ENCODE results near the gene ATF4. TPM values are rescaled to one million over a fixed set of nuclear protein-coding genes. Genes with fewer than 3 reads are reported as not detected.

The ATF4 gene
- total RNA-seq, 1 experiment from 2014 or later, result 177 TPM

DNA sequence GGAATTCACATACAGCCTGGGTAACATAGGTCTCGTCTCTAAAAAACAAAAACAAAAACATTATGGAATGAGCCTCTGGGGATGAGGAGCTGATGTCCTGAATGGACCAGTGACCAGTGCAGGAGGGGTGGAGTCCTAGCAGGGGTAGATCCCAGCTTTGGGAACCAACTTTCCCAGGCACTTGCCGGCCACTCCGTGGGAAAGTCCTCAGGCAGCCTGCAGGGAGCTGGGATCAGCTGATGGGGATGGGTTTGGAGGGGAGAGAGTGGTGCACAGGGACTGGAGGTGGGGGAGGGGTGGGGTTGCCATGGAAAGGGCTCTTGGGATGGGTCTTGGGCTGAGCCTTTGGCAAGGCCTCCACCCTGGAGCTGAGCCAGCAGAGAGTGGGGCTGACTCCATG, 44.5 kb upstream of the ATF4 start:
- POLR2A ChIA-PET, result interaction anchor here (0.7 kb wide), 1 partner anchor 20 kb away, joined by 3 read pairs; no protein-coding TSS in a partner anchor
- Histone ChIP-seq H3K4me3 (ENCODE audit: low read depth in 2 of 2, low read length in 2 of 2) (no peak overlapping the region), H3K27me3 (ENCODE audit: control insufficient read depth, insufficient read depth, low read length) (no peaks in the 10 kb centered on the region), H3K4me1 (ENCODE audit: control insufficient read depth, insufficient read depth, low read length) (peaks cover 3% of the 10 kb centered on the region; the same call in 1 of the 2 replicates), H3K36me3 (ENCODE audit: control insufficient read depth, insufficient read depth, low read length) (no peaks in the 10 kb centered on the region), H3K9me3 (ENCODE audit: control insufficient read depth, insufficient read depth, low read depth, low read length) (no peaks in the 10 kb centered on the region), H3K27ac (ENCODE audit: low read length) (no peak overlapping the region)
- DNase-seq (ENCODE audit: low read depth, low spot score) (no peak), ATAC-seq (no peak)
- CTCF ChIA-PET, result no interaction called here
- intact Hi-C loops (cut with micrococcal nuclease; ENCODE audit: unreplicated experiment) (no loop called here), in situ Hi-C loops (cut with HindIII; ENCODE audit: low pct_unique_long_range_greater_than_20kb, low sequenced_read_pairs) (no loop called here)
- BruUV-seq (replicated peaks), result no TSS peak
- TF ChIP-seq SIN3A (IDR thresholded peaks at IDR 0.05; ENCODE audit: borderline replicate concordance, insufficient read depth, low read depth, low read length) (no peak), POLR2AphosphoS5 (IDR thresholded peaks at IDR 0.05; ENCODE audit: low read depth, low read length) (no peak), TCF7L2 (IDR thresholded peaks at IDR 0.05; ENCODE audit: low read depth, low read length) (no peak)
- TF ChIP-seq, protein P1, sequence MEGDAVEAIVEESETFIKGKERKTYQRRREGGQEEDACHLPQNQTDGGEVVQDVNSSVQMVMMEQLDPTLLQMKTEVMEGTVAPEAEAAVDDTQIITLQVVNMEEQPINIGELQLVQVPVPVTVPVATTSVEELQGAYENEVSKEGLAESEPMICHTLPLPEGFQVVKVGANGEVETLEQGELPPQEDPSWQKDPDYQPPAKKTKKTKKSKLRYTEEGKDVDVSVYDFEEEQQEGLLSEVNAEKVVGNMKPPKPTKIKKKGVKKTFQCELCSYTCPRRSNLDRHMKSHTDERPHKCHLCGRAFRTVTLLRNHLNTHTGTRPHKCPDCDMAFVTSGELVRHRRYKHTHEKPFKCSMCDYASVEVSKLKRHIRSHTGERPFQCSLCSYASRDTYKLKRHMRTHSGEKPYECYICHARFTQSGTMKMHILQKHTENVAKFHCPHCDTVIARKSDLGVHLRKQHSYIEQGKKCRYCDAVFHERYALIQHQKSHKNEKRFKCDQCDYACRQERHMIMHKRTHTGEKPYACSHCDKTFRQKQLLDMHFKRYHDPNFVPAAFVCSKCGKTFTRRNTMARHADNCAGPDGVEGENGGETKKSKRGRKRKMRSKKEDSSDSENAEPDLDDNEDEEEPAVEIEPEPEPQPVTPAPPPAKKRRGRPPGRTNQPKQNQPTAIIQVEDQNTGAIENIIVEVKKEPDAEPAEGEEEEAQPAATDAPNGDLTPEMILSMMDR (IDR thresholded peaks at IDR 0.05), result no peak

DNA sequence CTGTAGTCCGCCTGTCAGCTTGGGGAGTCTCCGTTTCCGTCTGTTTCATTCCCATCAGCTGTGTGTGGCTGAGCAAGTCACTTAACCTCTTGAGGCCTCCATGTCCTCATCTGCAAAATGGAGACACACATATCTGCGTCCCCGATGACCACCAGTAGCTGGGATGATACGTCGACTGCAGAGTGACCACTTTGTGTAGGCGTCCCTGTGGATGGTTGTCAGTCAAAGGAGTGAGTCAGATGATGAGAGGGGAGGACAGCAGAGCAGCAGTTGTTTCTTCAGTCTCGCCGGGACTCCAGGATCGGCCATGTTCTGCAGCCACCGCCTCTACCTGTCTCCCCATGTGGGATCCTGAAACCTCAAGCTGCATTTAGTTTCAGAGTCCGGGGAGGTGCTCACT, 43.7 kb upstream of the ATF4 start:
- ATAC-seq (no peak), DNase-seq (ENCODE audit: low read depth, low spot score) (no peak)
- H3K4me1 ChIP-seq (ENCODE audit: control insufficient read depth, insufficient read depth, low read length), result peaks cover 2% of the 10 kb centered on the region; the same call in 1 of the 2 replicates
- BruUV-seq (replicated peaks), result no TSS peak
- TF ChIP-seq SIN3A (IDR thresholded peaks at IDR 0.05; ENCODE audit: borderline replicate concordance, insufficient read depth, low read depth, low read length), result no peak
- TF ChIP-seq, protein P2, sequence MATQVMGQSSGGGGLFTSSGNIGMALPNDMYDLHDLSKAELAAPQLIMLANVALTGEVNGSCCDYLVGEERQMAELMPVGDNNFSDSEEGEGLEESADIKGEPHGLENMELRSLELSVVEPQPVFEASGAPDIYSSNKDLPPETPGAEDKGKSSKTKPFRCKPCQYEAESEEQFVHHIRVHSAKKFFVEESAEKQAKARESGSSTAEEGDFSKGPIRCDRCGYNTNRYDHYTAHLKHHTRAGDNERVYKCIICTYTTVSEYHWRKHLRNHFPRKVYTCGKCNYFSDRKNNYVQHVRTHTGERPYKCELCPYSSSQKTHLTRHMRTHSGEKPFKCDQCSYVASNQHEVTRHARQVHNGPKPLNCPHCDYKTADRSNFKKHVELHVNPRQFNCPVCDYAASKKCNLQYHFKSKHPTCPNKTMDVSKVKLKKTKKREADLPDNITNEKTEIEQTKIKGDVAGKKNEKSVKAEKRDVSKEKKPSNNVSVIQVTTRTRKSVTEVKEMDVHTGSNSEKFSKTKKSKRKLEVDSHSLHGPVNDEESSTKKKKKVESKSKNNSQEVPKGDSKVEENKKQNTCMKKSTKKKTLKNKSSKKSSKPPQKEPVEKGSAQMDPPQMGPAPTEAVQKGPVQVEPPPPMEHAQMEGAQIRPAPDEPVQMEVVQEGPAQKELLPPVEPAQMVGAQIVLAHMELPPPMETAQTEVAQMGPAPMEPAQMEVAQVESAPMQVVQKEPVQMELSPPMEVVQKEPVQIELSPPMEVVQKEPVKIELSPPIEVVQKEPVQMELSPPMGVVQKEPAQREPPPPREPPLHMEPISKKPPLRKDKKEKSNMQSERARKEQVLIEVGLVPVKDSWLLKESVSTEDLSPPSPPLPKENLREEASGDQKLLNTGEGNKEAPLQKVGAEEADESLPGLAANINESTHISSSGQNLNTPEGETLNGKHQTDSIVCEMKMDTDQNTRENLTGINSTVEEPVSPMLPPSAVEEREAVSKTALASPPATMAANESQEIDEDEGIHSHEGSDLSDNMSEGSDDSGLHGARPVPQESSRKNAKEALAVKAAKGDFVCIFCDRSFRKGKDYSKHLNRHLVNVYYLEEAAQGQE (IDR thresholded peaks at IDR 0.05; ENCODE audit: insufficient read depth in 1 of 2, low read depth in 2 of 2, low read length in 1 of 2), result no peak
- TF ChIP-seq POLR2AphosphoS5 (IDR thresholded peaks at IDR 0.05; ENCODE audit: low read depth, low read length), result no peak
- TF ChIP-seq, protein P1 (IDR thresholded peaks at IDR 0.05), result no peak
- TF ChIP-seq TCF7L2 (IDR thresholded peaks at IDR 0.05; ENCODE audit: low read depth, low read length), result no peak
- intact Hi-C loops (cut with micrococcal nuclease; ENCODE audit: unreplicated experiment), result no loop called here
- no peaks in the 10 kb centered on the region for H3K36me3 ChIP-seq (ENCODE audit: control insufficient read depth, insufficient read depth, low read length)
- H3K27ac ChIP-seq (ENCODE audit: low read length), result no peak overlapping the region
- in situ Hi-C loops (cut with HindIII; ENCODE audit: low pct_unique_long_range_greater_than_20kb, low sequenced_read_pairs), result no loop called here
- H3K27me3 ChIP-seq (ENCODE audit: control insufficient read depth, insufficient read depth, low read length), result no peaks in the 10 kb centered on the region
- CTCF ChIA-PET, result no interaction called here
- no peaks in the 10 kb centered on the region for H3K9me3 ChIP-seq (ENCODE audit: control insufficient read depth, insufficient read depth, low read depth, low read length)
- no peak overlapping the region for H3K4me3 ChIP-seq (ENCODE audit: low read depth in 2 of 2, low read length in 2 of 2)
- POLR2A ChIA-PET, result no interaction called here

Data from Panc1 (cell line).